Ishikawa (cell line): ENCODE data around the gene IRAK1.

ENCODE experiments used
- EGR1 ChIP-seq: IDR thresholded peaks from 2 replicates; pipeline ENCODE4 v1.6.1; 2012
- TF ChIP-seq, protein P1 (sequence below): IDR thresholded peaks from 2 replicates; pipeline ENCODE4 v1.6.1; 2012
- TF ChIP-seq, protein P2 (sequence below): IDR thresholded peaks from 2 replicates; pipeline ENCODE4 v1.6.1; 2012; ENCODE audit warnings: low read depth, mild to moderate bottlenecking

DNA sequence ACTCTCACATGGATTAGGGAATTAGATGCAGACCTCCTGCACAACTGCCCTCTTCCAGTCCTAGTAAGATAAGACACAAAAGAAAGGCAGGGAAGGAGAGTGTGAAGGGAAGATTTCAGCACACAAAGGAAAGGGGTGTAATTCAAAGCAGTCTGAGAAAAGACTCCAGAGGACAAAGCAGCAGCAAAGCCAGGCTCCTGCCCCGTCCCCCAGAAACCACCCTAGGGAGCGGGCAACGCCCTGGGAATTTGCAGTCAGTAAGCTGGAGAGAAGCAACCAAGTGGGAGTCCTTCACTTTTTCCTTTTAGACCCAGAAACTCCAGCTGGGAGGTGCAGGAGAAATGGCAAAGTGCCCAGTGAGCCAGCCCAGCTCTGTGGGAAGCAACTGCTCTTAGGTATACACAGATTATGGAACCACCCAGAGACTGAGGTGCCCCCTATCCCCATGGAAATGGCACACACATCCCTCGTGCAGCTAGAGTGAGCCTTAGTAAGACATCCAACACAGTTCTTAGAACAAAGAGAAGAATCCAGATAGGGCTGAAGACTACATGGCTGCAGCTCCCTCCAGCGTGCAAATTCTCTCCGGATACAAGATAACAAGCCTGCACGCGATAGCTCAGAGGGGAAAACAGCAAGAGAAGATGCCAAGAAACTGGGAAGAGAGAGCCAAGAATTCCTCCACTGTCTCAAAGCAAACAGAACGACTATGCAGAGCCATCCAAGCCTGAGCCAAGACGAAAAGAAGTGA lies 26.5 kb upstream of the IRAK1 start:
- TF ChIP-seq, protein P1, sequence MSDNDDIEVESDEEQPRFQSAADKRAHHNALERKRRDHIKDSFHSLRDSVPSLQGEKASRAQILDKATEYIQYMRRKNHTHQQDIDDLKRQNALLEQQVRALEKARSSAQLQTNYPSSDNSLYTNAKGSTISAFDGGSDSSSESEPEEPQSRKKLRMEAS = no peak
- TF ChIP-seq, protein P2, sequence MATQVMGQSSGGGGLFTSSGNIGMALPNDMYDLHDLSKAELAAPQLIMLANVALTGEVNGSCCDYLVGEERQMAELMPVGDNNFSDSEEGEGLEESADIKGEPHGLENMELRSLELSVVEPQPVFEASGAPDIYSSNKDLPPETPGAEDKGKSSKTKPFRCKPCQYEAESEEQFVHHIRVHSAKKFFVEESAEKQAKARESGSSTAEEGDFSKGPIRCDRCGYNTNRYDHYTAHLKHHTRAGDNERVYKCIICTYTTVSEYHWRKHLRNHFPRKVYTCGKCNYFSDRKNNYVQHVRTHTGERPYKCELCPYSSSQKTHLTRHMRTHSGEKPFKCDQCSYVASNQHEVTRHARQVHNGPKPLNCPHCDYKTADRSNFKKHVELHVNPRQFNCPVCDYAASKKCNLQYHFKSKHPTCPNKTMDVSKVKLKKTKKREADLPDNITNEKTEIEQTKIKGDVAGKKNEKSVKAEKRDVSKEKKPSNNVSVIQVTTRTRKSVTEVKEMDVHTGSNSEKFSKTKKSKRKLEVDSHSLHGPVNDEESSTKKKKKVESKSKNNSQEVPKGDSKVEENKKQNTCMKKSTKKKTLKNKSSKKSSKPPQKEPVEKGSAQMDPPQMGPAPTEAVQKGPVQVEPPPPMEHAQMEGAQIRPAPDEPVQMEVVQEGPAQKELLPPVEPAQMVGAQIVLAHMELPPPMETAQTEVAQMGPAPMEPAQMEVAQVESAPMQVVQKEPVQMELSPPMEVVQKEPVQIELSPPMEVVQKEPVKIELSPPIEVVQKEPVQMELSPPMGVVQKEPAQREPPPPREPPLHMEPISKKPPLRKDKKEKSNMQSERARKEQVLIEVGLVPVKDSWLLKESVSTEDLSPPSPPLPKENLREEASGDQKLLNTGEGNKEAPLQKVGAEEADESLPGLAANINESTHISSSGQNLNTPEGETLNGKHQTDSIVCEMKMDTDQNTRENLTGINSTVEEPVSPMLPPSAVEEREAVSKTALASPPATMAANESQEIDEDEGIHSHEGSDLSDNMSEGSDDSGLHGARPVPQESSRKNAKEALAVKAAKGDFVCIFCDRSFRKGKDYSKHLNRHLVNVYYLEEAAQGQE = no peak
- no peak for TF ChIP-seq EGR1
